SKM-1 (cell line): ENCODE results near the gene DLG2.

Source experiments
- DNase-seq: peaks from one replicate; lab custom pipeline; 2025; ENCODE audit not compliant: unreplicated experiment; lab: John Stamatoyannopoulos, UW

DLG2 gene

DNA sequence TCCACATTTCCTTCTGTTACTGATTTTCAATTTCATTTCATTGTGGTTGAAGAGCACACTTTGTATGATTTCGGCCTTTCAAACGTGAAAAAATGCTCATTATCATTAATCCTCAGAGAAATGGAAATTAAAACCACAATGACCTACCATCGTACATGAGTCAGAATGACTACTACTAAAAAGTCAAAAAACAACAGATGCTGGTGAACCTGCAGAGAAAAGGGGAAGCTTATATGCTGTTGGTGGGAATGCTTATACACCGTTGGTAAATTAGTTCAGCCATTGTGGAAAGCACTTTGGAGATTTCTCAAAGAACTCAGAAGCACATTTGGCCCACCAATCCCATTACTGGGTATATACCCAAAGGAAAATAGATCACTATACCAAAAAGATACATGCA is 57.6 kb downstream of the DLG2 start:
- no peak for DNase-seq

DNA sequence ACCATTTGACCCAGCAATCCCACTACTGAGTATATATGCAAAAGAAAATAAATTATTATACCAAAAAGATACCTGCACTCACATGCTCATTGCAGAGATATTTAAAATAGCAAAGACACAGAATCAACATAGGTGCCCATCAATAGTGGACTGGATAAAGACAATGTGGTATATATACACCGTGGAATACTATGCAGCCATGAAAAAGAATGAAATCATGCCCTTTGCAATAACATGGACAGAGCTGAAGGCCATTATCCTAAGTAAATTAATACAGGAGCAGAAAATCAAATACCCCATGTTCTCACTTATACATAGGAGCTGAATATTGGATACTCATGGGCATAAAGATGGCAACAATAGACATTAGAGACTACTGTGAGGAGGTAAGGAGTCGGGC is 68.7 kb downstream of the DLG2 start:
- DNase-seq, result no peak

DNA sequence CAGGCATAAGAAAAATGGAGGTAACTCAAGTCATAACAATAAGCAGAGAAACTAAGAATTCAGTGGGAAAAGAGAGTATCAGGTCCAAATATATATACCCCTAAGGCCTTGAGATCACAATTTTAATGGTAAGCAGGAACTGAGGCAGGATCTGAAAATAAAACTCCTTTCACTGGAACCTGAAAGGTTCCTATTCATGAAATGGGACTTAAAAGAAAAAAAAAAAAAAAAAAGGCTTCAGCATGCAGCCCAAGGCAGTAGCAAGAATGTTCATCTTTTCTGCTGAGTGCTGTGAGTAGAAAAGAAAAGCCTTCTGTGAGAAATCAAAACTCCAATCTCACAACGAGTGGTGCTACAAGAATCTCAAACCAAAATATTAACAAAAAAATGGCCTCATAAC is 75.3 kb downstream of the DLG2 start:
- no peak for DNase-seq

DNA sequence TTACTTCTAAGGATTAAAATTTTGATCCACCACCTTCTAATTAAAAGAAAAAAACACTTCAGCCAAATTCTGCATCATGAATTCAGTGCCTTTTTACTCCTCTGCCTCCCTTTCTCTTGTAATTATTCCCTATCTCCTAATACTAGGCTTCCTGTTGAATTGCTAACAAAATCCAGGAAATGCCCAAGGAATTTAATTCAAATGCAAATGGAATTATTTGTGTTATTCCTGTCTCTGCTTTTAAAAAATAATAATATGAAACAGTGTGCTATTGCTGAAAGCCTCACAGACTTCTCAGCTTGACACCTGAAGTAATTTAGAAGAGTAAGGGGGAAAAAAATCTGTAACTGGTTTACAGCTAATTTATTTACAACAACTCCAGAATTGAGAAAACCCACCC is 85.5 kb downstream of the DLG2 start:
- DNase-seq, result no peak

- no peak for DNase-seq
Observed at GRCh38 chr11:85540635-85541205, 86.4 kb downstream of the DLG2 start.

DNA sequence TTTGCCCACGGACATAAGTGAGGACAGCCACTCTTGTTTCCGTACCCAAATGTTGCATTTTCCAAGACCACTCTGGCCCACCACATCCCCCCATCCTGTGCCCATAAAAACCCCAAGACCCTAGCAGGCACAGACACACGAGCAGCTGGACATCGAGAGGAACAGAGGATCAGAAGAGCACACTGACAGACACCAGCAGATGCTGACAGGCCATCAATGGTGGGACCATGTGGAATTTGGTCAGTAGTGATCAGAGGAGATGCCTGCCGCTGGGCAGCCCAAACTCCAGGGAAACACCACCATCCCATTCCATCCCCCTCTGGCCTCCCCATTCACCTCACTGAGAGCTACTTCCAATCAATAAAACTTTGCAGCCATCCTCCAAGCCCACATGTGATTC is 87.0 kb downstream of the DLG2 start:
- DNase-seq, result no peak

DNA sequence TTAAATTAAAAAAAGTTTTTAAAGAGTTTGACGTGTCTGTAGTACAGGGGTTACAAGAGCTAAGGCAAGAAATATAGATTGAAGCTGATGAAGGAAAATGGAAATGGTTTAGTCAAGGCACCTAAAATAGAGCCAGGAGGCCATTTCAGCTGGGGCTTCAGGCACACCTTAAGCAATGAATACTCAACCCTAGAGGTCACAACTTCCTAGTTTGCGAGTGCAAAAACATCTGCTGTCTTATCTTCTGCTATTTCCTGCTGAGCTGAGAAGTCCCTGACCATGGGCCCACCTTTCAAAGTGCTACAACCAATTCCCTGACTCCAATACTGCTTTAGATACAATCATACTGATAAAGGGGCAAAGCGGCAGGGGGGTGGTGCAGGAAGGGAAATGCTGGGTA is 87.4 kb downstream of the DLG2 start:
- no peak for DNase-seq

DNA sequence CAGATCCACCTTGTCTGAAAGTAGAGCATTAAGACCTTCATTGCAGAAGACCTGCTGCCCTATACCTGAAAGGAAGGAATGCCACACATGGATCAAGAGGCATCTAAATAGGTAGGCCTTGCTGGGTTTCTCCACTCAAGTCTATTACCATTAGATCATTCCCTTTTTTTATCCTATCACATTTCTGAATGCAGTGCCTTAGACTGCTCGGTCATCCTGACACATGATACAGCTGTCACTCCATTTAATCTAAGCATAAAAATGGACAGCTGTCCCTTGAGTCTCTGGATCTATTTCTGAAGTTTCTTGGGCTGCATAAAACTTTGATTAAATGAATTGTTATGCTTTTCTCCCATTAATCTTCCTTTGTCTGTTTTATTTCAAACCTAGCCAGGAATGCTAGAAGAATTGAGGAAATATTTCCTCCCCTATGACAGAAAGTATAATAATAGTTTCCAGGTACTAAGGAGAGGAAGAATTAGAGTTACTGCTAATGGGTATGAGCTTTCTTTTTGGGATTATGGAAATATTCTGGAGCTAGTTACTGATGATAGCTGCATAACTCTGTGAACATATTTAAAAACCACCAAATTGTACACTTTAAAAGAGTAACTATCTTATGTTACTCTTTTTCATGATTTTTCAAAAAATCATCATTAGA is 88.0 kb downstream of the DLG2 start:
- no peak for DNase-seq

GRCh38 chr11:85536438-85536837 is 90.7 kb downstream of the DLG2 start:
- DNase-seq, result no peak

- no peak for DNase-seq
Observed at GRCh38 chr11:85534806-85535205, 92.3 kb downstream of the DLG2 start.

DNA sequence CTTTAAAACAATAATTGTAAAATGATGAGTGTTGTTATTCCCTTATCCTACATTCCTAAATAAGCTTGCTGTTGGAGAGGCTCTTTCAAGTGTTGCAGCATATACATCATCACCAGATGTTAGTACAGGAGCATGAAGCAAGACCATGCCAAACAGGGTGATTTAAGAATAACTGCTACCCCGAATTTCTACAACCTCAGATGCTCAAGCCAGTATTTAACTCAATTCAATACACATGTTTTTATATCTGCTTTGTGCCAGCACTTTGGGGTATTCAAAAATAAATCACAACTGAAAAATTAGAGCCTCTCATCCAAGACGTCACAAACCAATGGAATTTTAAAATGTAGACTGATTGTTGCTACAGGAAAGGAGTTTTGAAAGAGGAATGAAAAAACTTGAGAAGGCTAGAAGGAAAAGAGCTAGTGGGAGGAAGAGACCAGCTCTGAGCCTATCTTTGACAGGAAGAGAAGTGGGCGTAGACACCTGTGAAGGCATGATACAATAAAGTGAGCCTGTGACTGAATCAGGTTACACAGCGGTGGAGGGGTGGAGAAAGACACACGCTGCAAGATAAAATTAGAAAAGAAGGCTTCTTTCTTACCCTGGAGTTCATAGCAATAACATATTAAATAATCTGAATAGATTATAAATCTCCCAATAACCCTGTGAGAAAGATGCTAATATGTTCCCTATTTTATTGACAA is 95.8 kb downstream of the DLG2 start:
- DNase-seq, result no peak

GRCh38 chr11:85530634-85531033 is 96.5 kb downstream of the DLG2 start:
- DNase-seq, result no peak

DNA sequence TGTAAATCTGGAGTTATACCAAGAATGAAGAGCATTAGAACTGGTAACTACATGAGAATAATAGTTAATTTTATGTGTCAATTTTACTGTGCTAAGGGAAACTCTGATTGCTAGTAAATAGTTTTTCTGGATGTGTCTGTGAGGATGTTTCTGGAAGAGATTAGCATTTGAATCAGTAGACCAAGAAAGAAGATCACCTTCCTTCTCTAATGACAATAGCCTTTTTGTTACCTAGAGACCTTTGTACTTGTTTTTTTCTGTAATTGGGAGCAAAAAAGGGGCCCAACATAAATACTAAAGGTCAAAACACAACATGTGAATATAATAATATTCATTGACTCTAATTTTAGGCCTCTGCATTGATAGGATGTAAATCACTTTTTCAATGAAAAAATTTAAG is 100.6 kb downstream of the DLG2 start:
- DNase-seq, result no peak

DNA sequence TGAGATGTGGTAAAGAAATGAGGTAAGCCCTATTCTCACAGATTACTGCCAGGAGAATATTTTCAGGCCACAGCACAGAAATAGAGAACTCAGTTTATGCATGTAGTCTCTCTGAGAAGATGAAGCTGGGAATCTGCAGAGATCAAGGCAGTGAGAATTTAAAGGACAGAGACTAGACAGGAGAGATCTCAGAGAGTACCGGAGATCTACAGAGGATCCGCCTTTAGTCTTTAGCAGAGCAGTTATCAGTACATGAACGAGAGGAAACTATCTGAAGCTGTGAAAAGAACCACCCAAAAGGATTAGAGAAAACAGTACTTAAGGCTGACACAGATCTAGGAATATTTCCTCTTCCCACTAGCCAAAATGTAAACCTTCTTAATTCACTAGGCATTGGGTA is 101.5 kb downstream of the DLG2 start:
- DNase-seq, result no peak

DNA sequence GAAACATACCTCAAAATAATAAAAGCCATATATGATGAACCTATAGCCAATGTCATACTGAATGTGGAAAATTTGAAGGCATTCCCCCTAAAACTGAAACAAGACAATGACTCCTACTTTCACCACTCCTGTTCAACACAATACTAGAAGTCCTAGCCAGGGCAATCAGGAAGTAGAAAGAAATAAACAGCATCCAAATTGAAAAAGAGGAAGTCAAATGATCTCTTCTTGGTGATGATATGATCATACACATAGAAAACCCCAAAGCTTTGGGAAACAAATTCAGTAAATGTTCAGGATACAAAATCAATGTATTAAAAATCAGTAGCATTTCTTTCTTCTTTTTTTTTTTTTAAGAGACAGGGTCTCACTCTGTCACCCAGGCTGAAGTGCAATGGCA is 109.9 kb downstream of the DLG2 start:
- no peak for DNase-seq

DNA sequence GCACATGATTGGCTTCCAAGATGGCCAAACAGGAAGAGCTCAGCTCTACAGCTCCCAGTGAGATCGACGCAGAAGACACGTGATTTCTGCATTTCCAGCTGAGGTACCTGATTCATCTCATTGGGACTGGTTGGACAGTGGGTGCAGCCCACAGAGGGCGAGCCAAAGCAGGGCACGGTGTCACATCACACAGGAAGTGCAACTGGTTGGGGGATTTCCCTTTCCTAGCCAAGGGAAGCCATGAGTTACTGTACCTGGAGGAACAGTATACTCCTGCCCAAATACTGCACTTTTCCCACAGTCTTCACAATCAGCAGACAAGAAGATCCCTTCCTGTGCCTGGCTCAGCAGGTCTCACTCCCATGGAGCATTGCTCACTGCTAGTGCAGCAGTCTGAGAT is 131.2 kb downstream of the DLG2 start:
- DNase-seq, result no peak

DNA sequence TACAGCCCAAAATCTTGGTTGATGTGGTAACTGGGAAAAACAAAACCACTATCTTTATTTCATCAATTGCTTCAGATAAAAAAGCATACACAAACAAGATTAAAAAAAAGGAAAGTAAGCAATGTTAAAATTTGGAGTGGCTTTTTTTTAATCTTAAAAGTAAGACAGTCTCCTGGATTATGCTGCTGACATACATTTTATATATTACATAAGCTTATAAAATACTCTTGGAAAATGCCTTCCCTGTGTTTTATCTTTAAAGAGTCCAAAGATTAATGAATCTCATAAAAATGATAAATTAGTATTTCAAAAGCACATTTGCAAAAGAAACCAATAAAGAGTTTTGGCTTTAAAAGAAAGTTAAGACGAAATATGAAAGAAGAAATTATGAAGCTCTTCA is 132.7 kb downstream of the DLG2 start:
- no peak for DNase-seq

GRCh38 chr11:85485902-85486301 is 141.2 kb downstream of the DLG2 start:
- no peak for DNase-seq

- DNase-seq, result no peak
Observed at GRCh38 chr11:85483861-85484260, 143.3 kb downstream of the DLG2 start.

DNA sequence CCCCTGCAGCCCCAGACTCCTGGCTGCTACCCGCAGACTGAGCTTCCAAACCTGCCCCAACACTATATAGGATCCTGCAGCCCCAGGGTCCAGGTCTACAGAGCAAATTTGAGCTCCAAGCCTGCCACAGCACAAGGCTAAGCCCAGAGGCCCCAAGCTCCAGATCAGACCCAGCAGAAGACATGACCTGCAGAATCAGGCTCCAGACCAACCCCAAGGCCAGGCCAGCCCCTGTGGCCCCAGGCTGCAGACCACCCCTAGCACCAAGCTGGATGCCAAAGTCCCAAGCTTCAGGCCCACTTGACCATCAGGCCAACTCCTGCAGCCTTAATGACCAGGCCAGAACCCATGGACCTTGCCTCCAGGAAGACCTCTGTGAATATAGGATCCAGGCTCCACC is 145.3 kb downstream of the DLG2 start:
- DNase-seq, result no peak

DNA sequence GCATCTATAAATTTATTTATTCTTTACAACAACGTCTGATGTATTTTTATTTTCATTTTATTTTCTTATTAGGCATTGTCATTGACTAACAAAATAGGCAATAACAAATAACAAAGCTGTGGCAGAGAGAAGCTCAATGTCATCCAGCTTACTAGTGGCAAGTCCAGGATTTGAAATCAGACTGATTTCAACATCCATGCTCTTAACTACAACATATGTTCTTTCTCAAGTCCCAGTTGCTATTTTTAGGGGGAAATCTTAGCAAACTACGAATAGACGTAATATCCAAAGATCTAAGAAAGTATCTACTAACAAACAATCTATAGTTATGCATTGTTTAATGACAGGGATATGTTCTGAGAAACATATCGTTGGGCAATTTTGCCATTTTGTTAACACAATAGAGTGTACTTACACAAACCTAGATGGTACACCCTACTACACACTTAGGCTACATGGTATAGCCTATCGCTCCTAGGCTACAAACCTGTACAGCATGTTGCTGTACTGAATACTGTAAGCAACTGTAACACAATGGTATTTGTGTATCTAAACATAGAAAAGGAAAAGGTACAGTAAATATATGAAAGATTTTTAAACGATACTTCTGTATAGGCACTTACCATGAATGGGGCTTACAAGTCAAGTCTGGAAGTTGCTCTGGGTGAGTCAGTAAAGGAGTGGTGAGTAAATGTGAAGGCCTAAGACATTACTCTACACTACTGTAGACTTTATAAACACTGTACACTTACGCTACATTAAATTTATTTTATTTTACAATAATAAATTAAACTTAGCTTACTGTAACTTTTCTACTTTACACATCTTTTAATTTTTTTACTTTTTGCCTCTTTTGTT is 151.3 kb downstream of the DLG2 start:
- DNase-seq, result no peak

- DNase-seq, result no peak
Observed at GRCh38 chr11:85472953-85473352, 154.2 kb downstream of the DLG2 start.
